Tongue (tissue), 2 donors: Measurements from ENCODE around the gene XYLB. TPM values are rescaled to one million over a fixed set of nuclear protein-coding genes. Genes with fewer than 3 reads are reported as not detected.
A peak's percentile ranks its signal among the peaks of the same experiment; 100 is the strongest.

Source experiments
- DNase-seq: peaks from one replicate; pipeline ENCODE4 v3.0.0-alpha.2; 2015
- total RNA-seq: library from RNA; depleted of rRNA; stranded (reverse); fragments of >200 nt; gene quantifications from one replicate; pipeline ENCODE4 v1.2.3, GENCODE V29; 2014

The XYLB gene
- total RNA-seq, 1 donor from 2014 or later = 3.6 TPM

DNA sequence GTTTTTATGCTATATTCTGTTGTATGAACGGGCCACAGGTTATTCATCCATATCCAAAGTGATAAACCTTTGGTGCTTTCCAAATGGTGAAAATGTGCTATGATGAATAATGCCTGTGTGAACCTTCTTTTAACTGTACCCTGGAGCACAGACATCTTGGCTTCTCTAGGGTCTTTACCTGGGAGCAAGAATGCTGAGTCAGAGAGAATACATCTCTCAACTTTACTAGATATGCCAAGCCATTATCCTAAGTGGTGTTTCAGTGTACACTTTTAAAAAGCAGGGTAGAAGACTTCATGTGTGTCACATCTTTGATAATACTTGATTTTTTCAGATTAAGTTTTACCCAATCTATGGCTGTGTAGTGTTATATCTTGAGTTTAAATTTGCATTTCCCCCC is 23.5 kb upstream of the XYLB start:
- no peak for DNase-seq

- DNase-seq = no peak
Measured at GRCh38 chr3:38325256-38325655, 21.3 kb upstream of the XYLB start.

DNA sequence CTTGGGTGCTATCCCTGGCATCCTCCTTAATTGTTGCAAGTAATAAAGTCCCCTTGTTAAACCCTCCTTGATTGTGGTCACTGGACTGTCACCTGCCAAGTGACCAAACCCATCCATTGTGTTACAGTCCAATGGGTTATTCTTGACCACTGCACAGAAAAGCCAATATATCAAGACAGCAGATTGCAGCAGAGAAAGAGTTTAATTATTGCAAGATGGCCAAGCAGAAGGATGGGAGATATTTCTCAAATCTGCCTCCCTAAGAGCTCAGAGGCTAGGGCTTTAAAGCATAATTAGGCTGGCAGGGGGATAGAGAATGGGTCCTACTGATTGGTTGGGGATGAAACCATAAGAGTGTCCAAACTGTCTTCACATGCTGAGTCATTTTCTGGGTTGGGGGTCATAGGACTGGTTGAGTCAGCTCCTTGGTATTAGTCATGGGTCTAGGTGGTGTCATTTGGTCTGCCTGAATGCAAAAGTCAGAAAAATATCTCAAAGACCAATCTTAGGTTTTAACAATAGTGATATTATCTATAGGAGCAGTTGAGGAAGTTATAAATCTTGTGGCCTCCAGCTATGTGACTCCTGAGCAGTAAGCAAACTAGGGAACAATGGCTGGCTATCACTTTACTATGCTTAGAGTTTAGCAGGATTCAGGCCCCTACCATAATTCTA is 19.1 kb upstream of the XYLB start:
- DNase-seq = no peak

- no peak for DNase-seq
Measured at GRCh38 chr3:38331257-38332022, 15.1 kb upstream of the XYLB start.

DNA sequence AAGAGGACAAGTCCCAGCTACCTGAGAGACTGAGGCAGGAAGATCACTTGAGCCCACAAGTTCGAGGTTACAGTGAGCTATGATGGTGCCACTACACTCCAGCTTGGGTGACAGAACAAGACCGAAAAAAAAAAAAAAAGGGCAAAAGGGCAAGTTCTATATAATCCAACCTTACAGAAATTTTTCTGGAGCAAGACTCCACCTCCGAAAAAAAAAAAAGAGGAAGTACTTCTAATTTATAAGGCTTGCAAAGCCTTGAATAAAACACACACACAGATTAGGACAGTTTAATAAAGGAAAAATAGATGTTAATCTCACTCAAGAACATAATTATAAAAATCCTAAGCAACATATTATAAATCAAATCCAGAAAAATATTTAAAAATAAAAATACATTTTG is 14.4 kb upstream of the XYLB start:
- no peak for DNase-seq

DNA sequence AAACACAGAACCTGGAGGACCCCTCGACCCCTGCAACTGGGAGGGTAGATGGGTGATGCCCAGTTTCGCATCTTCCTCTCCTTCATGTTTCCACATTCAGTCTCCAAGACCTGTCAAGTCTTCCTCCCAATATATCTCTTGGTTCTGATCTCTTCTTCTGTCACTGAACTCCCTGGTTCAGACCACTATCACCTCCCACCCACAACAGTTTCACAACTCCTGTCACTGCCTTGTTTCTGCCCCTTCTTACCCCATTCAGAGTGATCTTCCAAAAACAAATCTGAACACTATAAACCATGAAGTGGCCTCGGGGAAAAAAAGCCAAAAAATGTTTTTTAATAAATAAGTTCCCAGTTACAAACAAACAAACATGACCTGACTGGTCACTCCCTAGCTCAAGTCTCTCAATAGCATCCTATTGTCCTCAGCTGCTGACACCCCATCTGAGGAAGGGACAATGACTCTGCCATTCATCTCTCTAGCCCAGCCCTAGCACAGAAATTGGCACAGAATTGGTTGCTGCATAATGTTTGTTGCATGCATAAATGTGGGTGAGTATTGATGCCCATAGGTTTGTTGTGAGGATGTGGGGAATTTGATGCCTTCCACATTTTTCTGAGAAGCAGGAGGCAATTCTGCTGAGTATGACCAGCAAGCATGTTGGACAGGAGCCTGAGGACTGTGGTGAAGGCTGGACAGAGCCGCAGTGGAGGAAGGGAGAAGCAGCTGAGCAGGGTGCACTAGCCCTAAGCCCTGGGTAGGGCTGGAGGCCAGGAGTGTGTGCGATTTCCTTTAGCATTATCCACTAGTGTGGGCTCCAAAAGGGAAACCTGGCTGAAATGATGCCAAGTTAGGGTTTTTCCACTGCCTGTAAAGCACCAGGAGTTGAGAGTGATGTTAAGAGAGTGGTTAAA is 12.2 kb upstream of the XYLB start:
- DNase-seq = no peak

- DNase-seq = no peak
Measured at GRCh38 chr3:38335263-38335662, 11.3 kb upstream of the XYLB start.

GRCh38 chr3:38337703-38338102 is 8.9 kb upstream of the XYLB start:
- DNase-seq = no peak

GRCh38 chr3:38343797-38344594 is 2.6 kb upstream of the XYLB start:
- peak; percentile 6 for DNase-seq

DNA sequence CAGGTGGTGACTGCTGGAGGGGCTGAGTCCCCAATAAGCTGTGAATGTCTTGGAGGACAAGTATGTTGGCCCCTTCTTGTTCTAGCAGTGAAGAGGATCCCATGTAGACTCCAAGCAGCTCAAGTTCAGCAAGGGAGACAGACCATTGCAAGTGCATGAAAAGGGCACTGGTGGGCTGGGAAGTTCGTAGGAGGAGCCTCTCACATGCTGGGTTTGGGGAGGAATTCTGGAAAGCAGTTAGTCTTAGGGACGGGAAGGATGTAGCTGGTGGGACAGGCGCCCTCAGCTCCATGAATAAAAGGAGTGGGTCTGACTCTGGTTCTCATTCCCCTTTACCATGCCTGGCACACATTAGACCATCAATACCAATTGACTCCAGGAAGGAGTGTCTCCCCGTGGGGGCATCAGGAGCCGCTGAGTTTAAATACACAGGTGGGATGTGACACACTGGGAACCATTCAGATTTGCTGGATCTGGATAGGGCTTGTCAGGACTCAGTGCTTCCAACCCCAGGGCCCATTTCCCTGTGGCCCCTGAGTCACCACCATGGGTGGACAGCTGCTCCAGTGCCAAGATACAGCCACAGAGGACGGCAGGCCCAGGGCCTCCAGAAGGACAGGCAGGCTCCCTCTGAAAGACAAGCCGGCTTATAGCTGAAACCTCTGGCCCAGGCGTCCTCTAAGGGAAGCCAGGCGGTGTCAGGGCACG is 552 bp upstream of the XYLB start:
- DNase-seq = no peak

DNA sequence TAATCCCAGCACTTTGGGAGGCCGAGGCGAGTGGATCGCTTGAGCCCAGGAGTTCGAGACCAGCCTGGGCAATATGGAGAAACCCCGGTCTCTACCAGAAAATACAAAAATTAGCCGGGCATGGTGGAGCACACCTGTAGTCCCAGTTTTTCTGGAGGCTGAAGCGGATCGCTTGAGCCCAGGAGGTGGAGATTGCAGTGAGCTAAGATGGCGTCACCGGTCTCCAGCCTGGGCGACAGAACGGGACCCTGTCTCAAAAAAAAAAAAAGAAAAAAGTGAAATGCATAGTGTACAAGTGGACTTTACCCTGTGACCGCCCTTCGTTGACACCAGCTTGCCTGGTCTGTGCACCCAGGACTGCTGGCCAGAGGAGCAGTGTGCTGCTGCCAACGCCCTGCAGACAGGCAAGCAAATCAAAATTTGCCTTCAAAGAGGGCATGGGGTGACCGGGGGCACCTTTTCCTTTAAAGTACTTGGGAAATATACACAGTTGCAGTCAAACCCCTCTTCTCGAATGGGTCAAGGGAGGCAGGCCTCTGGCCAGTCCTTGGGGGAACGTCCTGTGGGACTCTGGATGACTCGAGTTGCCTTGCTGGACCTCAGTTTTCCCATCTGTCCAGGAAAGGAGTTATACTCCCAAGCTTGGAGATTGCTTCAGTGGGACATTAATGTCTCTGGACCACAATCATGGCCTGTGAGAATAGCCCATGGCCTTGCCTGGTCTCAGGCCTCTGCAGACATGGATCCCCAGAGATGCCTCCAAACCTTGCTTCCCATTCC is 1.0 kb downstream of the XYLB start:
- no peak for DNase-seq

- DNase-seq = no peak
Measured at GRCh38 chr3:38348903-38349302, 2.3 kb downstream of the XYLB start.

DNA sequence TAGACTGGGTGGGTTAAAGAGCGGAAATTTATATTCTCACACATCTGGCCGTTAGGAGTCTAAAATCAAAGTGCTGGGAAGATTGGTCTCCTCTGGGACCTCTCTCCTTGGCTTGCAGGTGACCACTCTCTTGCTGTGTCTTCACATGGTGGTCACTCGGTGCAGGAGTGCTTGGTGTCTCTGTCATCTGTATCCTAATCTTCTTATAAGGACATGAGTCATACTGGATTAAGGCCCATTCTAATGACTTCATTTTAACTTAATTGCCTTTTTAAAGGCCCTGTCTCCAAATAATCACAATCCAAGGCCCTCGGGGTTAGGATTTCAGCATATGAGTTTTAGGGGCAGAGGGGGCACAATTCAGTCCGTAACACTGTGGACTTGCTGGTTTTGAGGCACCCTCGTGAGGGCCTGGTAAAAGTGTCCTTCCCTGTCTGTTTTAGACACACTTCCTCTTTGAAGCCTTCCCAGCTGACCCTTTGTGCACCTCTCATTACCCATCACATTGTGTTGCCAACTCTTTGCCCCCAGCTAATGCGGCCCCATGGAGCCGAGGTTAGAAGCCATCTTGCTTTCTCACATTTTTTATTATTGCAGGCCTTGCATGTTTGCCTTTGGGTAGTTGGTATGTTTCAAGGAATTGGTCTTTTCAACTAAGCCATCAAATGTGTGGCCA is 3.2 kb downstream of the XYLB start:
- DNase-seq = no peak

GRCh38 chr3:38353151-38353550 is 6.6 kb downstream of the XYLB start:
- no peak for DNase-seq

DNA sequence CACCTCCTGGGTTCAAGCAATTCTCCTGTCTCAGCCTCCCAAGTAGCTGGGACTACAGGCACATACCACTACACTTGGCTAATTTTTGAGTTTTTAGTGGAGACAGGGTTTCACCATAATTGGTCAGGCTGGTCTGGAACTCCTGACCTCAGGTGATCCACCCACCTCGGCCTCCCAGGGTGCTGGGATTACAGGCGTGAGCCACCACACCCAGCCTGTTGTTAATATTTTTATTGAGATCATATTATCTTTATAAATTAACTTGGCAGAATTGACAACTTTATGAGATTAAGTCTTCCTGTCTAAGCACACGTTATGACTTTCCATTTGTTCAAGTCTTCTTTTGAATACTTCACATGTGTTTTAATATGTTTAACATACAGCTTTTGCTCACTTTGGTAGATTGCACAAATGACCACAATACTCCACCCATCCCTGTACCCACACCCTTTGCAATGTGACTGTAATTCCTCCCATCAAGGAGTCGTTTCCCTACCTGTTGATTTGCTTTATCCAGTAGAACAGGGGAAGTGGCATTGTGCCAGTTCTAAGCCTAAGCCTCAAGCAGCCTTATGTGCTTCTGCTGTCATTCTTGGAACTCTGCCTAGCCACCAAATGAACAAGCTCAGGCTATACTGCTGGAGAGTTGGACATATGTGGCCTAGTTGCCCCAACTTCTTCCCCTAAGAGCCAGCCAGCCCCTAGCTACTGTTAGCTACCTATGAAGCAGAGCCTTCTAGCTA is 8.2 kb downstream of the XYLB start:
- peak; percentile 65 for DNase-seq

DNA sequence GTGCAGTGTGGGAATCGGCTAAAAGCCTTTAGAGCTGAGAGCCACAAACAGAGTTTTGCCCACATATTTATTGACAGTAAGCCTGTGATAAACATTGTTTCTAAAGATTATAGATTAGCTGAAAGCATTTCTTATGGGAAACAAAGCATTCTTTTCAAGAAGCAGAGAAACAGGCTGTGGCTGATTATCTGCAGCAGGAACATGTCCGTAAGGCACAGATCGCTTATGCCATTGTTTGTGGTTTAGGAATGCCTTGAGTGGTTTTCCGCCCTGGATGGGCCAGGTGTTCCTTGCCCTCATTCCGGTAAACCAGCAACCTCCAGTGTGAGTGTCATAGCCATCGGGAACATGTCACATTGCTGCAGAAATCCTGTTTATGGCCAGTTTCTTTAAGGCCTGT is 12.5 kb downstream of the XYLB start:
- DNase-seq = no peak

DNA sequence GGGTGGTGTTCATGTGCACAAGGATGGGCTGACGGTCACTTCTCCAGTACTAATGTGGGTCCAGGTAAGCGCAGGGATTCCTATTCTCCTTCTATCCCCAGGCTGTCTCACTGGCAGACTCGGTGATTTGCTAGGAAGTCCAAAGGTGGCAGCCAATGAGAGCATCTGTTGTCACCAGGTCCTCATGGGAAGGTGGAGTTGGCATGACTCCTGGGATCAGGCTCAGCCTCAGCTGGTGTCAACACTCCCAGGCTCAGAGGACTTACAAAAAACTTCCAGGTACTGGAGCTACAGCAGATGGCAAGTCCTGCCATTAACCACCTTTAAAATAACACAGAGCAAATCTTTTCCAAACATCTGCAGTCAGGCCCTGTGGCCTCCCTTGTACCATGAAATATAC is 13.8 kb downstream of the XYLB start:
- DNase-seq = no peak

- DNase-seq = no peak
Measured at GRCh38 chr3:38361496-38361895, 14.9 kb downstream of the XYLB start.

DNA sequence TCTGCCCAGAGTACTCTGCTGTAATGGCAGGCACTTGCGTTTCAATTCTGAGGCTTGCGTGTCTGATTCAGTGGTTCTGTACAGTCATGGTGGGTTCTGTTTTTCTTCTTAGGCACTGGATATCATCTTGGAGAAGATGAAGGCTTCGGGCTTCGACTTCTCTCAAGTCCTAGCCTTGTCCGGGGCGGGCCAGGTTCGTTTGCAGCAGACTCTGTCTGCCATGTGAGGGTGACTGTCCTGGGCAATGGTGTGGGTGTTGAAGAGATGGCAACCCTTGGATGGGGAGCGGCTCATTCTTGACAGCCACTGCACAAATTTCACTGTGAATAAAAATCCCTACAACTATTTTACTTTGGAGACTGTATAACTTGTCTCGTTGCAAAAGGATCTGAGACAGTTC is 16.2 kb downstream of the XYLB start:
- DNase-seq = no peak
